ENCODE data around the gene PDSS1.
A peak's percentile ranks its signal among the peaks of the same experiment; 100 is the strongest.
"Not testable (repeated sequence)": the region's sequence is repeated elsewhere in the genome, so short reads cannot be mapped to it uniquely, and the experiment has no call there.

The PDSS1 gene

GRCh38 chr10:26685441-26685840 lies 12.1 kb upstream of the PDSS1 start:
- CTCF ChIA-PET, result interaction anchor here (1.8 kb wide), 2 partner anchors 11 to 196 kb away, joined by 6 to 7 read pairs; no protein-coding TSS in a partner anchor
- no peak overlapping the region for H3K27ac Mint-ChIP-seq
- H3K4me1 Mint-ChIP-seq, result peaks cover 34% of the 10 kb centered on the region
- no peak for DNase-seq
- H3K27me3 Mint-ChIP-seq, result peaks cover 3% of the 10 kb centered on the region
- peaks cover 4% of the 10 kb centered on the region for H3K36me3 Mint-ChIP-seq
- H3K4me3 Mint-ChIP-seq, result no peak overlapping the region
- H3K9me3 Mint-ChIP-seq, result peaks cover 2% of the 10 kb centered on the region

GRCh38 chr10:26689399-26689798 lies 8.1 kb upstream of the PDSS1 start:
- H3K36me3 Mint-ChIP-seq, result peaks cover 2% of the 10 kb centered on the region
- DNase-seq, result no peak
- H3K27me3 Mint-ChIP-seq, result peaks cover 7% of the 10 kb centered on the region
- H3K9me3 Mint-ChIP-seq, result peaks cover 2% of the 10 kb centered on the region
- CTCF ChIA-PET, result no interaction called here
- peaks cover 17% of the 10 kb centered on the region for H3K4me1 Mint-ChIP-seq
- H3K27ac Mint-ChIP-seq, result no peak overlapping the region
- no peak overlapping the region for H3K4me3 Mint-ChIP-seq

GRCh38 chr10:26690731-26691475 lies 6.6 kb upstream of the PDSS1 start:
- peaks cover 7% of the 10 kb centered on the region for H3K27me3 Mint-ChIP-seq
- H3K4me1 Mint-ChIP-seq, result peaks cover 12% of the 10 kb centered on the region
- CTCF ChIA-PET, result no interaction called here
- no peak overlapping the region for H3K27ac Mint-ChIP-seq
- H3K36me3 Mint-ChIP-seq, result peaks cover 2% of the 10 kb centered on the region
- H3K4me3 Mint-ChIP-seq, result no peak overlapping the region
- H3K9me3 Mint-ChIP-seq, result peaks cover 2% of the 10 kb centered on the region
- DNase-seq, result no peak

- DNase-seq, H3K27me3 Mint-ChIP-seq, H3K36me3 Mint-ChIP-seq, H3K4me3 Mint-ChIP-seq, H3K9me3 Mint-ChIP-seq, CTCF ChIA-PET, H3K27ac Mint-ChIP-seq: not testable (repeated sequence)
- H3K4me1 Mint-ChIP-seq, result peaks cover 29% of the 10 kb centered on the region
These were observed 3.0 kb upstream of the PDSS1 start for GRCh38 chr10:26694536-26694935.

- Mint-ChIP-seq H3K27me3 (peaks cover 2% of the 10 kb centered on the region), H3K27ac (peak overlapping the region; percentile 95), H3K4me3 (peak overlapping the region; percentile 97), H3K36me3 (peaks cover 10% of the 10 kb centered on the region), H3K9me3 (no peaks in the 10 kb centered on the region), H3K4me1 (peaks cover 36% of the 10 kb centered on the region)
- no peak for DNase-seq
- CTCF ChIA-PET, result interaction anchor here (1.3 to 2.3 kb wide), 4 partner anchors 11 to 362 kb away, joined by 5 to 8 read pairs (median 6); no protein-coding TSS in a partner anchor
These were observed 727 bp upstream of the PDSS1 start for GRCh38 chr10:26696786-26697162.

- CTCF ChIA-PET, result interaction anchor here (2.3 kb wide), 1 partner anchor 363 kb away, joined by 8 read pairs; no protein-coding TSS in a partner anchor
- H3K36me3 Mint-ChIP-seq, result peaks cover 16% of the 10 kb centered on the region
- H3K27me3 Mint-ChIP-seq, result no peaks in the 10 kb centered on the region
- no peaks in the 10 kb centered on the region for H3K9me3 Mint-ChIP-seq
- H3K4me1 Mint-ChIP-seq, result peaks cover 36% of the 10 kb centered on the region
- peak overlapping the region; percentile 97 for H3K4me3 Mint-ChIP-seq
- peak; percentile 26 for DNase-seq
- peak overlapping the region; percentile 87 for H3K27ac Mint-ChIP-seq
These were observed 564 bp downstream of the PDSS1 start for GRCh38 chr10:26697922-26698608.

GRCh38 chr10:26698909-26699308 lies 1.4 kb downstream of the PDSS1 start:
- peaks cover 36% of the 10 kb centered on the region for H3K4me1 Mint-ChIP-seq
- no peak for DNase-seq
- CTCF ChIA-PET, result no interaction called here
- no peaks in the 10 kb centered on the region for H3K27me3 Mint-ChIP-seq
- no peak overlapping the region for H3K27ac Mint-ChIP-seq
- peak overlapping the region; percentile 97 for H3K4me3 Mint-ChIP-seq
- H3K9me3 Mint-ChIP-seq, result no peaks in the 10 kb centered on the region
- peaks cover 19% of the 10 kb centered on the region for H3K36me3 Mint-ChIP-seq

GRCh38 chr10:26699631-26700030 lies 2.1 kb downstream of the PDSS1 start:
- CTCF ChIA-PET, result no interaction called here
- H3K36me3 Mint-ChIP-seq, result peaks cover 22% of the 10 kb centered on the region

GRCh38 chr10:26700884-26701630 lies 3.6 kb downstream of the PDSS1 start:
- Mint-ChIP-seq H3K36me3 (peaks cover 26% of the 10 kb centered on the region), H3K27me3 (no peaks in the 10 kb centered on the region), H3K27ac (no peak overlapping the region), H3K4me1 (peaks cover 40% of the 10 kb centered on the region), H3K9me3 (no peaks in the 10 kb centered on the region), H3K4me3 (no peak overlapping the region)
- CTCF ChIA-PET, result no interaction called here
- DNase-seq, result no peak

More at GRCh38 chr10:26699631-26700030, 2.1 kb downstream of the PDSS1 start:
- Mint-ChIP-seq H3K4me3 (peak overlapping the region; percentile 21), H3K27ac (no peak overlapping the region), H3K4me1 (peaks cover 36% of the 10 kb centered on the region), H3K27me3 (no peaks in the 10 kb centered on the region), H3K9me3 (no peaks in the 10 kb centered on the region)
- no peak for DNase-seq

- Mint-ChIP-seq H3K4me1 (peaks cover 38% of the 10 kb centered on the region), H3K27ac (no peak overlapping the region), H3K9me3 (no peaks in the 10 kb centered on the region), H3K27me3 (no peaks in the 10 kb centered on the region), H3K4me3 (no peak overlapping the region), H3K36me3 (peaks cover 40% of the 10 kb centered on the region)
- CTCF ChIA-PET, result no interaction called here
- DNase-seq, result no peak
These were observed 5.6 kb downstream of the PDSS1 start for GRCh38 chr10:26703096-26703495.

GRCh38 chr10:26703974-26704373 lies 6.5 kb downstream of the PDSS1 start:
- Mint-ChIP-seq H3K36me3 (peaks cover 47% of the 10 kb centered on the region), H3K4me1 (peaks cover 29% of the 10 kb centered on the region), H3K27ac (no peak overlapping the region), H3K4me3 (no peak overlapping the region), H3K9me3 (no peaks in the 10 kb centered on the region), H3K27me3 (no peaks in the 10 kb centered on the region)
- CTCF ChIA-PET, result no interaction called here
- no peak for DNase-seq

GRCh38 chr10:26706206-26706605 lies 8.7 kb downstream of the PDSS1 start:
- no peaks in the 10 kb centered on the region for H3K9me3 Mint-ChIP-seq
- CTCF ChIA-PET, result interaction anchor here (2.9 kb wide), 1 partner anchor 20 kb away, joined by 12 read pairs; no protein-coding TSS in a partner anchor
- peaks cover 39% of the 10 kb centered on the region for H3K36me3 Mint-ChIP-seq
- H3K4me1 Mint-ChIP-seq, result peaks cover 13% of the 10 kb centered on the region
- H3K4me3 Mint-ChIP-seq, result no peak overlapping the region
- H3K27ac Mint-ChIP-seq, result no peak overlapping the region
- no peak for DNase-seq
- no peaks in the 10 kb centered on the region for H3K27me3 Mint-ChIP-seq

- Mint-ChIP-seq H3K4me1 (peaks cover 13% of the 10 kb centered on the region), H3K4me3 (no peak overlapping the region), H3K27me3 (no peaks in the 10 kb centered on the region), H3K27ac (no peak overlapping the region), H3K9me3 (no peaks in the 10 kb centered on the region), H3K36me3 (peaks cover 38% of the 10 kb centered on the region)
- DNase-seq, result no peak
- CTCF ChIA-PET, result interaction anchor here (1.1 to 2.9 kb wide), 2 partner anchors 11 to 19 kb away, joined by 3 to 12 read pairs; no protein-coding TSS in a partner anchor
These were observed 9.4 kb downstream of the PDSS1 start for GRCh38 chr10:26706936-26707335.

GRCh38 chr10:26711324-26711723 lies 13.8 kb downstream of the PDSS1 start:
- Mint-ChIP-seq H3K4me1 (peaks cover 6% of the 10 kb centered on the region), H3K36me3 (peaks cover 34% of the 10 kb centered on the region)

More at GRCh38 chr10:26711324-26711723, 13.8 kb downstream of the PDSS1 start:
- Mint-ChIP-seq H3K4me3 (no peak overlapping the region), H3K27ac (no peak overlapping the region), H3K27me3 (no peaks in the 10 kb centered on the region), H3K9me3 (no peaks in the 10 kb centered on the region)
- DNase-seq, result no peak
- CTCF ChIA-PET, result no interaction called here
